Posterior vena cava (tissue), 2 donors: Measurements from ENCODE around the gene HOXD9. TPM values are rescaled to one million over a fixed set of nuclear protein-coding genes. Genes with fewer than 3 reads are reported as not detected.

Experiments
- DNase-seq: peaks from one replicate; pipeline ENCODE4 v3.0.0-alpha.2; 2020; ENCODE audit warnings: low spot score
- intact Hi-C, 2 donors: fragments of 100-400 bp; cut with DNase I; formaldehyde crosslinking; loops; one replicate each; pipeline versions ENCODE4 v1.14.1 to v1.14.2; 2022 to 2023
- total RNA-seq, 2 donors: library from RNA; stranded (reverse); fragmentation: NEBNext Ultra II Directional; extraction: Animal tissue kit (Norgen Biotek cat#: 25700); gene quantifications; one replicate each; pipeline ENCODE4 v1.2.1, GENCODE V29; 2021
- donor health status: DM: yes; HTN: yes; CAD: no.
- donor health status: DM: yes; HTN: yes; CAD: no.

HOXD9 gene
- total RNA-seq, 2 donors from 2014 or later = 7.9 to 12.0 TPM

DNA sequence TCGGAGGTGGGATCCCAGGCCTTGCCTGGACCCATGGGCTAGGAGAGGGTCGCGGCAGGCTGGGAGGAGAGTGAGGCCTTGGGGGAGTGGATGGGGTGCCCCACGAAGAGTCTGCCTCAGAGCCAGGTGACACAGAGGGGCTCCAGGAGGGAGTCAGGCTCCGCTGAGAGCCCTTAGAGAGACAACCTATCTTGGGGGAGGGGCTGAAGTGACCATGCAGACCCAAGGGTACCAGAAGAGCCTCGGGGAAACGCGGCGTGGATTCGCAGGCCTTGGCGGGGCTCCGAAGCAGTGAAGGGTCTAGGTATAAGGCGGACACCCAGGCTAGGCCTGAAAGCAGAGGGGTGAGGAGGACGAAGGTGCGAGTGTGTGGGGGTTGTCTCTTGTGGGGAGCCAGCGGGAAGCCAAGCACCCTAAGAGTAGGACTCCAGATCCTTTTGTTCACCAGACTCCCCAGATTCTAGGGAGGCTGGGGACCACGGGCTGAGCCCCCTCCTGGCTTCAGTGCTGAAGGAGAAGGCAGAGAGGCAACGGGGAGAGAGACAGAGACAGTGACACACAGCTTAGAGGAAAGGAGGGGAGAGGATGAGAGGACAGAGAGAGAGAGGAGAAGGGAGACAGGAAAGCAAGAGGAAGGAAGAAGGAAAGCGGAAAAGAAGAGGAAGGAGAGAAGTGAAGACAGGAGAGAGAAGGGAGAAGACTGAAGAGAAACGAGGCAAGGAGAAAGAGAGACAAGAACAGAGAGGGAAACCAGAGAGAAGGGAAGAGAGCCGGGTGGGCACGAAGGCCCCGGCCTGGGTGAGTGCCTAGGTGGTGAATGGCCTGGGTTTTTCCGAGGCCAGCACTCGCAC lies 16.6 kb upstream of the HOXD9 start:
- peak; percentile 52 for DNase-seq
- intact Hi-C loops = no loop called here

DNA sequence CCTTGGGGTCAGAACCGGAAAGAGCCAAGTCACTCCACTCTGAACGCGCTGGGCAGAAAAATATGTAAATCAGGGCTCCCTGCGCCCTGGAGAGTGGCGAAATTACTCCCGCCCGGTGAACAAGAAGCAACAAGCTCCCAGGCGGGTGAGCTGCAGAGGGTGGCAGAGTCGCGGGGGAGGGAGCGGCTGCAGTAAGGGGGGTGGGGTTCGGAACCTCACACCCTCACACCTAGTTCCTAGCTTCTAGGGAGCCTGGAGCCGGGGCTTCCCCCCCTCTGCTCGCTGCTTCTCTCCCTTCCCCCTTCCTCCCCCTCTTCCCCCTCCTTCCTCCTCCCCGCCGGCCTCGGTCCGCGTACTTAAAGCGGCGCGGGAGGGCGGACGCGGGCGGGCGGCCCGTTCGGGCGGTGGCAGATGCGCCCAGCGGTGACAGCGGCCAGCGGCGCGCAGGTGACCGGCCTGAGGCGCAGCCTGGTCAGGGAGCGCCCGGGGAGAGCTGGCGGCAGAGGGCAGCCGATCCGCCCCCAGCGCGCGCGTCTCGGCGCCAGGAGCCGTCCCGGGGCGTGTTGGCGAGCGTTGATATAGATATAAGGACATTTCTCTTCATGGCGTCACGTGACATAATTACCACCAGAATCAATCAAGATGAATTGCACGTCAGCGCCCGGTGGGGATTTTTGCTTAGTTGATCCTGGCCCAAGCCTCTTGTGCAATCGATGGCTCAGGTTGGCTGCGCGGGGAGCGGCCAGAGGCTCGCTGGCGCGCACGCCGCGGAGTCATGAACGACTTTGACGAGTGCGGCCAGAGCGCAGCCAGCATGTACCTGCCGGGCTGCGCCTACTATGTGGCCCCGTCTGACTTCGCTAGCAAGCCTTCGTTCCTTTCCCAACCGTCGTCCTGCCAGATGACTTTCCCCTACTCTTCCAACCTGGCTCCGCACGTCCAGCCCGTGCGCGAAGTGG lies 15.7 kb upstream of the HOXD9 start, which contains the start of gene HOXD11:
HOXD11 (plus strand) TSS at position 700 of the 959 bp plus-strand sequence; CDS start at position 776, 76 bp downstream.
- intact Hi-C loops = no loop called here
- DNase-seq = peak; percentile 83

DNA sequence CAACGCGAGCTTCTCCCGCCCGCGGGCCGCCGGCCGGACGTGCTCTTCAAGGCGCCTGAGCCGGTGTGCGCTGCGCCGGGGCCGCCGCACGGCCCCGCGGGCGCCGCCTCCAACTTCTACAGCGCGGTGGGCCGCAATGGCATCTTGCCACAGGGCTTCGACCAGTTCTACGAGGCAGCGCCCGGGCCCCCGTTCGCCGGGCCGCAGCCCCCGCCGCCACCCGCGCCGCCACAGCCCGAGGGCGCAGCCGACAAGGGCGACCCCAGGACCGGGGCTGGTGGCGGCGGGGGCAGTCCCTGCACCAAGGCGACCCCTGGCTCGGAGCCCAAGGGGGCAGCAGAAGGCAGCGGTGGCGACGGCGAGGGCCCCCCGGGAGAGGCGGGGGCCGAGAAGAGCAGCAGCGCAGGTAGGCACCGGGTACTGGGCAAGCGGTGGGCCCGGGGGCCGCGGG lies 14.8 kb upstream of the HOXD9 start:
- peak; percentile 76 for DNase-seq
- intact Hi-C loops = no loop called here

DNA sequence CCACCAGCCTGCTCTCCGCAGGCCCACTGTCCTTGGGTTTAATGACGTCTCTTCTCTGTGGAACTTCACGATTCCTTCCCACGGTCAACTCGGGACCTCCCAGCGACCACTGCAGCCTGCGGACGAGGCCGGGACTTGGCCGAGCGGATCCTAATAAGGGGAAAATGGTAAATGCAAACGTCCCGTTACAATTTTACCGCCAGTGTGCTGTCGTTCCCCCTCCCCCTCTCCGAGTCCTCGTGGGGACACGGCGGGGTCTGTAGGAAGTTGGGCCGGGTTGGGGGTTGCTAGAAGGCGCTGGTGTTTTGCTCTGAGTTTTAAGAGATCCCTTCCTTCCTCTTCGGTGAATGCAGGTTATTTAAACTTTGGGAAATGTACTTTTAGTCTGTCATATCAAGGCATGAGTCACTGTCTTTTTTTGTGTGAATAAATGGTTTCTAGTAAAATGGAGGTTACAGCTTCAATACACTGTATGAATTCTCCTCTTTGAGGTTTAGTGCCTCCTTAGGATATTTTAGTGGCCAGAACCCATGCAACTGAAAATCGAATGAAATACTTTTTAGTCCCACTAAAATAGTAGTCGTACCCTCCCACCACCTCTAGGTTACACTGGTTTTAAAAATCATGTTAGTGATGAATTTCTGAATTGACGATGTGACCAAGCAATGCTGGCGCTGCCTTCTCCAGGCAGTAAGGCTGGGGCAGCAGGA lies 13.2 kb upstream of the HOXD9 start:
- intact Hi-C loops = no loop called here
- no peak for DNase-seq

DNA sequence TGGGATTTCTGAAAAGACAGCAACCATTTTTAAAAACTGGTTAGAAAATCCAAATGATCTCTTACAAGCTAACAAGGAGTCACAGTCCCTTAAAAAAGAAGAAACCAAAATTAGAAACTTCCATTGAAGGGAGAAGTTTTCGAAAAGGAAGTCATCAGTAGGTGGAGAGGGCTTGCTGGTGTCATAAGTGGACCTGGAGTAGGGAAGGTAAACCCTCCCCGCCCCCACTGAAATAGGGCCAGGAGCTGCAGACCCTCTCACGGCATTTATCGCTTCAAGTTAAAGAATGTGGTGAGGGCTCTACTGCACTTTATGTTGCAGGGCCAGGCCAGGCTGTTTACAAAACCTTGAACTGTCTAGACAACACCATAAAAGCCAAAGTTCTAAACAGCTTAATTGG lies 12.6 kb upstream of the HOXD9 start:
- no peak for DNase-seq
- intact Hi-C loops = no loop called here

DNA sequence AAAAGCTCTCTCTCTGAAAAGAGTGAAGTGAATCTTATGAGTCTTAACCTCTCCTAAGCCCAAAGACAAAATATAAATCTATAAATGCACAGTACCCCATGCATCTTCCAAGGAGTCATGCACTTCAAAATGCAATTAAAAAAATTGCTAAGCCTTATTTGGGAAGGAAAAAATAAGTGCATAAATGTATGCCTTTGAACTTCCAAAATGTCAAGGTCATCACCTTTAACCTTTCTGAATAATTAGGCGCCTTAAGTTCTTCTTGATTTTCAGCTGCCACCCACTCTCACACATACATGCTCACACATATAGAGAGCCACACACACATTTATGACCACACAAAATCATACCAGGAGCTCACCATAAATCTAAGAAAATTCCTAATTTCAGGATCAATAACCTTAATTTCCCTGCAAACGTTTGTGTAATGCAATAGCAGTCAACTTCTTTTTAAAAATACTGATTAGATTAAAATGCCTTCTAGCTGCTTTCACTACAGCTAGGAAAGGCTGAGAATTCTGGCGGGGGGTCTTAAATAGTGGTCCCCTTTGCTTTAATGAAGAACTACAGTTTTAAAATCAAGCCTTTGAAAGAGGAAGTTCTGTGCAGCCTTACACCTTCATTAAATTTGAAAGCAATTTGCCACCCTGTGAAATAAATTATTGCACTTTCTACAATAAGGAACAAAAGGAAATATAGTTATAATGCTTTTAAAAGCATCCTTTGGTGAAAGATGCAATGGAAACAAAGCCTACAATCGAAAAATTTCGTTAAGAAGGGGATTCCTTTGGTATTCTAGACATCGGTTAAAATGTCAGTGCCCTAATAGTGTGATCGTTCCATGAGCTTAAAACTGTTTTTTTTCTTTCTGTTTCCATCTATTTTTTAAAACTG lies 11.9 kb upstream of the HOXD9 start:
- intact Hi-C loops = no loop called here
- DNase-seq = no peak

DNA sequence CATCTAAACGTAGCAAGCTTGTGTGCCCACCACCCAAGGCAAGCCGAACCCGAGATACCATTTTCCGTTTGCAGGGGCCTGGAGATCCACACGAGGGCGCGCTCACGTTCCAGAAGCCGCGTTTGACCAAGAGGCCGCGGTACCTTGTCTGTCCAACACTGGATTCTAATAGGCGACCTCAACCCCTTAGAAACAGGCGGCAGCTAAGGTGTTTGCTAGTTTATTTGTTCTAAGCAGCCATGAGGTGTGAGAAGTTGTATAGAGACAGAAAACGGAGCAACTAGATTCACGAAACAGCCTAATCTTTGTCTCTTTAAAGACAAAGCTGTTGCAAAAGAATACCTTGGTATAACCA lies 11.2 kb upstream of the HOXD9 start:
- peak; percentile 83 for DNase-seq

DNA sequence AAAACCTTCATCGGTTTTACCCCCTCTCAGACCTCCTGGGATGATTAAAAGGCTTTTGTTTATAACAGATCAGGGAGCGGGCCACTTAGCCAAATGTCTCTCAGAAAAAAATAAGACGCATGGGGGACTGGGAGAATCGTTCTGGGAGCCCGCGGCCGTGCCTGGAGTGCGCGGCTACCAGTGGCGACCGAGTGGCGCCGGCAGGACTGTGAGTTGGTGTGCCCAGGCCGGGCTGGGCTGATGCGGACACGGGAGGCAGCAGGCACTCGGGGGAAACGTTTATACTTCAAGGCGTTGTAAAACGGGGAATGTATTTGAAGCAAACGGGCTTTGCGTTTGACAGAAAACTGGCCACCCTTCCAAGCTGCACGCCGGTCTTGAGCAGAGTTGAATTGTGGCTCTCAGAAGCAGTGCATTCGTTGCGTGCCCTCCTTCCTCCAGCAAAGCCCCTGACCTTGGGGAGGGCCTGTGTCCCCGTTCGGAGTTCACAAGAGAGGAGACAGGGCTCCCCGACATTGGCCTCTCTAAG lies 10.6 kb upstream of the HOXD9 start:
- peak; percentile 78 for DNase-seq
- intact Hi-C loops = no loop called here

More for the DNA sequence above, 11.2 kb upstream of the HOXD9 start:
- intact Hi-C loops = no loop called here

DNA sequence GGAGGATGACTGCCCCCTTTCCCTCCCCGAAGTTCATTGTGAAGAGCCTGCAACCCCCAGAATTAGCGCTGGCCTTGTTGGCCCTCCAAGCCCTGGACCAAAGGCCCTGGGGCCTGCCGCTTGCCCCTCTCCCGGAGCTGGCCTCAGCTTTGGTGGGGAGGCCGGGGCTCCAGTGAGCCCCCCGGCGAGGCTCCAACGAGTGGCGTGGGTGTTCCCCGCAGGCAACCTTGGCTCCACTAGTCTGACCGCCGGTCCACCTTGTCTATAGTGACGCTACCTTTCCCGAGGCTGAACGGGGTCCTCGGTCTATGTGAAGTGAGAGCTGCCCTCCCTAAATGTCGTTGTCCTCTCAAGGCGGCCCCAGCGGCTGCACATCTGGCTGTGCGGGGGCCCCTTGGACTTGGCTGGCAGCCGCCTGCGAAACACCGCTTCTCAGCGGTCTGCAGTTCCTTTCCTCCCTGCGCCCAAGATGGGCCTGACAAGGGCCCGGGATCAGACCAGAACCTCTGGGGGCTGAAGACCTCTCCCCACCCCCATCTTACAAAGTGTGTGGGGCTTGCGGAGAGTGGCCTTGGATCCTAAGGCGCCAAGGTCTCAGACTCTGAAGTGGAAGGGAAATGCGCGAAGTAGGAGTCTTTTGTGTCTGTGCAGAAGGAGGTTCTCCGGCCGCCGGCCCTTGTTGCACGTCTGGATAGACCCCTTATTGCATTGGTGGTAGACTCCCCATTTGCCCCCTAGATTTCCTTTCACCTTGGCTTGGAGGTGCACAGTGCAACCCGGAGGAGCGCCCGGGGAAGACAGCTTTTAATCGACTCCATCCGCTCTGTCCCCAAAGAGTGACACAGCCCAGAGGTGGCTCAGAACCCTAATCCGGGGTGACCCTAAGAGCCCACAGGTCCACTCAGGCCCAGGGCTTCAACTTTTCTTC lies 9.9 kb upstream of the HOXD9 start:
- intact Hi-C loops = no loop called here
- DNase-seq = peak; percentile 76

DNA sequence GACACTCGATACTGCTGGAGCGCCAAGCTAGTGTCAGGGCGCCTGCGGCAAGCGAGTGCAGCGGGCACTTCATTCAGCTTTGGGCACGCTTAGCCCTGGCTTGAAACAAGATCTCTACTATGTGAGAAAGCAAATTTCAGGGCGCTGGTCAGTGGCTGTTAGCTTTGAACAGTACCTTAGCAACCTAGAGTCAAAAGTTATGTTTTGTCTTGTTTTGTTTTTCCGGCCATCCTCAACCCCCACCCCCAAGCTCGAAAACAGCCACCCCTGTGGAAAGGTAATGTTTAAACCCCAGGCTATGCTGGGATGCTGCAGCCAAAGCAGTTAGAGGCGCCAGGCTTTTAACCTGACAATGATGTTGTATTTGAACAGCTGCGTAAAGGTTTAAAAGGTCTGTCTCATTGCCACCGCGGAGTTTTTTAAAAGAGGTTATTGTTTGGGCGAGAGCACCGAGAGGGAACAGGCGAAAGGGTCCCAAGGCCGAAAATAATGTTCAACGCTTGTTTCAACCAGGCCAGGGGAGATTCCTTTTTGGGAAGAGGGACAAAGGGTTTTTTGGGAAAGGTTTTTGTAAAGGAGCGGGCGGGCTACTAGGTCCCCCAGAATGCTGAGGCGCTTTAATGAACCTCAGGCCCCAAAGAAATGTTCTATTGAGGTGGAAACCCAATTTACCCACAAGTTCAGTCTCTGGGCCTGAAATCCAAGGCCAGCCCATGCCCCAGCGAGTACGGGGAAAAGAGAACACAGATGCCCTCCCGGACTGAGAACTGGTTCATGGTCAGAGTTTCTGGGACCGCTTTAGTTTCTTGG lies 8.2 kb upstream of the HOXD9 start:
- DNase-seq = no peak
- intact Hi-C loops = no loop called here

DNA sequence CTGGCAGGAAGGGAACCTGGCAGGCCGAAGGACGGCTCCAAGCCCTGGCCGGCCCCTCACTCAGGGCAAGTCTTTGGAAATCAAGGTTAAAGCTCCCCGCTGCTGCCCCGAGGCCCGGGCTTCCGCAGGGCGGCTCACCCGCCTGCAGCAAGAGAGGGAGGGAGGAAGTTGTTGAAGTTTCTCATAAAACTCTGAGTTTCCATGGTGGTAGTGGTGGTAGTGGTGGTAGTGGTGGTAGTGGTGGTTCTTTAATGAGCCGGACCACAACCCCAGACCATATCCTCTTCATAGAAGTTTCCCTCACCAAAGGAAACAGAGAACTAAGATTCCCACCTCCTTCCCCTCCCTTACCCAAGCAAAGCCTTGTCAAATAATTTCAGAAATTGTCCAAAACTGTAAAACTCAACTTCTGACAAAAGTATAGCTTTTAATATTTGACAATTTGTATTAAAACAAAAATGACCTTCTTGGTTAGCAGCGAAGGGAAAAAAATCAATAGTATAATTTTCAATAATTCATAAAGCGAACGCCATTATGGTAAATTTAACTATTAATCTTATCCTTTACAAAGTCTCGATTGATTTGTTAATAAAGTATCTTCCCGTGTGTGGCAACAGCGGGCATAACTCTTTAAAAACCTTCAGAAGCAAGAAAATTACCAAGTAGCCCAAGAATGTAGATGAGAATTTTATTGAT lies 7.4 kb upstream of the HOXD9 start:
- intact Hi-C loops = no loop called here
- DNase-seq = peak; percentile 75

DNA sequence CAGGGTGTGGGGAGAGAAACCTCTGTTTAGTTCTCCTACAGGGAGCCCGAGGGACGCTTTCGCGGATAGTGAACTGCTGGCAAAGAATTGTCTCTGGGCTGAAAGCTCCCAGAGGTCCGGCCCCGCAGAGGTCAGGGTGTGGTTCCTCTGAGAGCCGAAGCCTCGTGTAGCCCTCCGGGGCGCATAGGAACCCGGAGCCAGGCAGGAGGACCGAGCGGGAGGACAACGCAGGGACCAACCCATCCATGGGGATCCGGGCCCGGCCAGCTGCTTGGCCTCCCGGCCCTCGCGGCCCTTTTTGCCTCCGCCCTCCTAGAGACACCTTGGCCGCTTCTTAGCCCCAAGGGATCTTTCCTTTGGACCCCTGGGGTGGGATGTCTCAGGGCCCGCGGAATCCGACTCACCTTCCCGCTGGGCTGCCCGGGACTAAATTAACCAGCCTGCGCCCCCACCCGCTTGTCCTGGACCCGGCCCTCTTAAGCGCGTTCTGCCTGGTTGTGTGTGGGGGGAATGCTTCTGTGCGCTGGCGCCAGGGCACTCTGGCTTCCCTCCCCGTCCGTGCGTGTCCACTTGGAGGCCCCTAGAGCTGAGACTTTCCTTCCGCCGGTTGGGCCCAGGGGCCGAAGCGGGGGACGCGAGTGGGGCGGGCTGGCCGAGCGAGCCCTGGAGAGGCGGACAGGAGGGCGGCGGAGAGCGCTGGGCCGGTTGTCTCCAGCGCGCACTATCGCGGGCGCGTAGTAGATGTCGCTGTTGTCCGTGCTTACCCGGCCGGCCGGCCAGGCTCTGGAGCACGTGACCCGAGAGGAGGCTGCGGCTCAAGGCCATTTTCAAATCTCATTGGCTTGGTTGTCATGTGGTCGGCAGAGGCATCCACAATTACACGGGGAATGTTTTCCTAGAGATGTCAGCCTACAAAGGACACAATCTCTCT lies 6.4 kb upstream of the HOXD9 start, which contains the start of gene HOXD10:
HOXD10 (plus strand) TSS at position 896 of the 931 bp plus-strand sequence. CDS start 56 bp downstream, outside the sequence.
- peak; percentile 89 for DNase-seq
- intact Hi-C loops = no loop called here

DNA sequence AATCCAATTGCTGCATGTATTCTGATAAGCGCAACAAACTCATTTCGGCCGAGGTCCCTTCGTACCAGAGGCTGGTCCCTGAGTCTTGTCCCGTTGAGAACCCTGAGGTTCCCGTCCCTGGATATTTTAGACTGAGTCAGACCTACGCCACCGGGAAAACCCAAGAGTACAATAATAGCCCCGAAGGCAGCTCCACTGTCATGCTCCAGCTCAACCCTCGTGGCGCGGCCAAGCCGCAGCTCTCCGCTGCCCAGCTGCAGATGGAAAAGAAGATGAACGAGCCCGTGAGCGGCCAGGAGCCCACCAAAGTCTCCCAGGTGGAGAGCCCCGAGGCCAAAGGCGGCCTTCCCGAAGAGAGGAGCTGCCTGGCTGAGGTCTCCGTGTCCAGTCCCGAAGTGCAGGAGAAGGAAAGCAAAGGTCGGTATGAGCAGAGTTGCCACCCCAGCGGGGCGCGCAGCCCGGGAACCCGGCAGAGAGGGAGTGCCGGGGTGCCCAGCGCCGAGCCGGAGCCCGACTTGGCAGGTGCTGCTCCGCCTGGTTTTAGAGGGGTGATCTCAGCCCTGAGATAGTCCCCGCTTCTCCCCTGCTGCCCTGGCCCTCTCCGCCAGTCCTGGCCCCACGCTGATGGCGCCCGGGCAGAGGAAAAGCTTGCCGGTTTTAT lies 5.2 kb upstream of the HOXD9 start:
- intact Hi-C loops = no loop called here
- peak; percentile 79 for DNase-seq

DNA sequence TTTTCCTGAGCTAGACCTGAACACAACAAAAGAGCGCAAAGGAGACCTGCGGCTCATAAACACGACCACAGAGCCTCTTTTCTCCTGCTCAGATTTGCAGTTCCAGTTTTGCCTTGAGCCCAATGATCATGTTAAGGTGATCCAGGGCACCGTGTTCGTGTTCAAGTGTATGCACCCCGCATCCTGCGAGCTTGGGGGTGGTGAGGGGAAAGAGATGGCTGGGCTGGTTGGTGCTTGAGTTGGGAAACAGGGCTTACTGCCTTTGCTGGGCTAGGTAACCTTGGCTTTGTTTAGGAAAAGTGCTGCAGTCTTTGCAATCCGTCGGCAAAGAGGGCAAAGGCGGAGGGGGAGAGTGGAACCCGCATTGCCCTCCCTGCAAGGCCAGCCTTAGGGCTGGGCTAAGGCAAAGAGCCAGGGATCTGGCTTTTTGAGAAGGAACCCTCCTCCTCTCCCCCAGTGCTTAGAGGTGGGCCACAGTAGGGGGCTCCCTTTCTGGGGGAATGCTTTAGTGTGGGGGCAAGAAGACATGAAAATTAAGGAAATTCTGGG lies 4.6 kb upstream of the HOXD9 start:
- intact Hi-C loops = no loop called here
- no peak for DNase-seq
